Skin epidermis (tissue), 12 donors: ENCODE results near the gene ETS2.

Source experiments
- H3K27ac ChIP-seq, 21 experiments: fragments of 200-600 bp; sonication (generic) in 11 of 21; one replicate each; pipeline ENCODE4 v1.5.0; 2020; ENCODE audit warnings: mild to moderate bottlenecking in 3 of 21, inconsistent platforms in 2 of 21, moderate library complexity in 2 of 21
- H3K4me3 ChIP-seq, 7 experiments: fragments of 200-600 bp; sonication (generic) in 2 of 7; one replicate each; pipeline ENCODE4 v1.5.0; 2020; ENCODE audit warnings: inconsistent platforms in 2 of 7, mild to moderate bottlenecking in 2 of 7, moderate library complexity in 1 of 7

The ETS2 gene

DNA sequence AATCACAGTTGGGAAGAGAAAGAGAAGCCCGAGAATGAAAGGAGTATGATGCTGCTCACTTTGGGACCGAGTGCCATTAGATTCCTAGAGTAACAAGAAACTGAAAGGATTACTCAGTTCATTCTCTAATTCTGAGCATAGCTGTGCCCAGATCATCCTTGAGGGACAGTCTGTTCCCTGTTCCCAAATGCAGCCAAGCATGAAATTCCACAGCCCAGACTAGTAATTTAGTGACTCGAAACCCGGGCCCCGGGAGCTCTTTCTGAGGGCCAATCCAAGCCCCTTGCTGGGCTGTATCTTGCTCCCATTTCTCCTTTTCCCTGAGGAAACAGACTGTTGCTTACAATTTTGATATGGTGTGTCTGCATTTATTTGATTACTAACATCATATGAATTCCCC is 30.0 kb upstream of the ETS2 start:
- H3K27ac ChIP-seq: peak overlapping the region in 3 of 21 experiments; percentile 0 to 78 (median 21)
- H3K4me3 ChIP-seq: no peak overlapping the region

DNA sequence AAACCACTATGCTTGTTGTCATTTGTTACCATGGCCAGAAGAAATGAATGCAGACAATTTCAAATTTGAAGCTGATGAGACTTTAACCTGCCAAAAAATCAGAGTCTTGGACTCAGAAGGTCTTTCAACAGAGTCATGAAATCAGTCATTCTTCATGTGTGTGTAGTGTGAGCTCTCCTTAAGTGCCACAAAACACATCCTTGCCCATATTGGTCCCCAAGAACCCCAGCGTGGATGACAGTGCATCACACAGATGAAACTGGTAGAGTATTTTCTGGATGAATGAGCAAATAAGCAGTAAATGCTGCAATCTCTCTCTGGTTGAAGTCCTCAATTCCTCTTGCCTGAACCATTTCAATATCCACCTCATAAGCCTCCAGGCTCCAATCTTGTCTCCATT is 28.7 kb upstream of the ETS2 start:
- Histone ChIP-seq H3K4me3 (no peak overlapping the region), H3K27ac (no peak overlapping the region)

DNA sequence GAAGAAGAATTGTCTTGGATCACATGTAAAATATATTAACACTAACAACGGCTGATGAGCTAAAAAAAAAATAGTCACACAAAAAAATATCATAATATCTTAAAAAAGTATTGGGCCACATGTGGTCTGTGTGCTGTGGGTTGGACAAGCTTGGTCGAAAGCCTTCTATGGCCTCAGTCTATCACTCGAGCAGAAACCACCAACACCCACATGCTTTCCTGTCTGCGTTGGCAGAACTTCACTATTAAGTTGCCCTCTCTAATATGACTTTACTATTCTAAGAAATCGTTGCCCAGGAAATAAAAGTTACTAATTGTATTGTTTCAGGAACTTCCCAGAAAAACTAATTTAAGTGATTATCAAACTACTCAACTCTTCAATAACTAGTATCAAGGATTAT is 28.2 kb upstream of the ETS2 start:
- Histone ChIP-seq H3K4me3 (no peak overlapping the region), H3K27ac (no peak overlapping the region)

DNA sequence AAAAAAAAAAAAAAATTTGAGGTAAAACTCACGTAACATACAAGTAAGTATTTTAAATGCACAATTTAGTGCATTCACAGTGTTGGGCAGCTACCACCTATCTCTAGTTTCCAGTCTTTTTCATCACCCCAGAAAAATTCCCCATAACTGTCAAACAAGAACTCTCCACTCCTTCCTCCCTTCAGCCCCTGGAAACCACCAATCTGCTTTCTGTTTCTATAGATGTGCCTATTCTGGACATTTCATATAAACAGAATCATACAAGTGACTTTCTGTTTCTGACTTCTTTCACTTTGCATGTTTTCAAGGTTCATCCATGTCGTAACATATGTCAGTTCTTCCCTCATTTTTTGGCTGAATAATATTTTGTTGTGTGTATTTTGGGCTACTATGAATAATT is 24.9 kb upstream of the ETS2 start:
- no peak overlapping the region for H3K27ac ChIP-seq
- no peak overlapping the region for H3K4me3 ChIP-seq

DNA sequence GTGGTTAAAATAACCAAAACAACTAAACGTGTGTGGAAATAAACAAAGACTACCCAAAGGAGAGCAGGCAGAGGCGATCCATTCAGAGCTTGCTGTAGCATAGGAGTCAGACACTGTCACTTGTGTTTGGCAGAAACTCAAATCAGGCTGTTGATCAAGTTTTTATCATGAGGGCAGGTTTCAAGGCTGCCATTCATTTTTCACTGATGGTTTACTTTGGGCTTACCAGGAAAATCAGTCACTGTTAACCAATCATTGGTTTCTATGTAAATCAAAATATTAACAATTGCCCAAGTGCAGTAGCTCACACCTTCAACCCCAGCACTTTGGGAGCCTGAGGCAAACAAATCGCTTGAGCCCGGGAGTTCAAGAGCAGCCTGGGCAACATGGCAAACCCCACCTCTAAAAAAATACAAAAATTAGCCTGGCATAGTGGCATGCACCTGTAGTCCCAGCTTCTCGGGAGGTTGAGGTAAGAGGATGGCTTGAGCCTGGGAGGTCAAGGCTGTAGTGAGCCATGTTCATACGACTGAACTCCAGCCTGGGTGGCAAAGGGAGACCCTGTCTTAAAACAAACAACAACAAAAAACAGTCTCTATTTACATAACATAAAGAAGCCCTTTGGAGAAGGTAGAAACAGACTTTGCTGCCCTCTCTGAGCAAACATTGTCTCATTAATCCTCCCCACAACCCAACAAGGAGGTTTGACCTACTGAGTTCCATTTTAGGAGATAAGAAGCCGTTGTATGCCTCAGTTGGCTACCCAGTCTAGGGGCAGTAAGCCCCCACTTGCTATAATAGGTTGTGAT is 21.1 kb upstream of the ETS2 start:
- H3K4me3 ChIP-seq: no peak overlapping the region
- H3K27ac ChIP-seq: no peak overlapping the region

DNA sequence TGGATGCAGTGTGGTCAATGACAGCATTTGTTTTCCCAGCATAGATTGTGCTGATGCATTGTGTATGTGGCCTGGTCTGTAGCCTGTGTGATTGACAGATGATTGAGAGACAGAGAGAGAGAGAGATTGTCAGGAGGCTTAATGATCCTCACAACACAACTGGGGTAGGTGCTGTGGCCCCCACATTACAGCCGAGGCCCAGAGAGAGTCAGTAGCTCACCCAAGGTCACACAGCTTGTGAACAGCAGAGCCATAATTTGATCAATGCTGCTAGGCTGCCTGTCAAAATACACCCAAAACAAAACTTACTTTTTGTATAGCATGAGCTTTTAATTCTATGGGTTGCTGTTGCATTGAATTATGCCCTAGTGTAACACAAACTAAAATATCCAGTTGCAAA is 20.2 kb upstream of the ETS2 start:
- Histone ChIP-seq H3K27ac (no peak overlapping the region), H3K4me3 (no peak overlapping the region)

DNA sequence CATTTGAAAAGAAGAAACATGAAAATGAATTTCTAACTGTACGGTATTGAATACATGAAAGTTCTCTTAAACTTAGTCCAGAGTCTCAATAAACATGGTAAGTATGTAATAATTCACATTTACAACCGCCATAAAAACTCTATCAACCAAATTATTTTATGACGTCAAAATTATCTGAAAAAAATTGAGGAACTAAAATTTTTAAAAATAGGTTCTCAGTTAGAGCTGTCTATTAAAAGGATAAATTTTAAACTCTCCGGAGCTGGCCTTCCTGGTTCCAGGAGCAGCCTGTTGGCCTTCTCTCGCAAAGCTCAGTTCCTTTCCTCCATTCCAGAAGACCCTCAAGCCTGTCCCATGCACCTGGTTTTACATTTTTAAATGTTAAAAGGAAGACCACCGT is 18.7 kb upstream of the ETS2 start:
- Histone ChIP-seq H3K27ac (peak overlapping the region in 1 of 21 experiments; percentile 46), H3K4me3 (no peak overlapping the region)

DNA sequence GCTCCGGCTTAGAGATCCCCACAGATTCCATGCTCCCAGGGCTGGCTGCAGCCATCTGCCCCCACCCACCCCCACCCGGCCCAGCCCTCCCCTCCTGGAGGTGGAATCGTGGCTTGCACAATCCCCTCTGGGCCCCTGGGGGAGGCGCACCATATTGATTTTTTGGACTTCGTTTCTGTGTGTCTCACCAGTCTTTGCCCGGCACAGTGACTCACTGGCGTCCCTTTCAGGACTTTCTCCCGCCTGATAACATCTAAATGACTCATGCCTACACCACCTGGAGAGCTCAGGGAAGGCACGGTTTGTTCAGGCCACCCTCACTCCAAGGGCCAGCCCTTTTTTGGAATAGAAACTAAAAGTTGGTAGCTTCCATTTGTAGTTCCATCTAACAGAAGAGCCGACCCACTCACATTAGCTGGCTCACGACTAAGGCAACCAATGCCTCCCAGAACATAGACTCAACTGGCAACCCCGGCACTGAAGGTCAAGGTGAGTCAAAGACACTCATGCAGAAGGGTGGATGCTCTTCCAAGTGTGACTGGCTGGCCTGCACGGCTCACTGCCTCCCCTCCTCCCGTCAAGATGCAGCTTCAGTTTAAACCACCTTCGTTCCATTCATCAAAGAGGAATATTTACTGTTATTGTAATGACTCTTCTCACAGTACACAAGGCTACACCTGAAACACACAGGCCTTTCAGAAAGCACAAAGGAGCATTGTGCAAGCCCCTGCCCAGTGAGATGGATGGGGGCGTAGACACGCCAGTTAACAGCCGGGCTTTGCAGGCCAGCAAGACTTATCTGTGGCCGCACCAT is 18.1 kb upstream of the ETS2 start:
- peak overlapping the region in 5 of 21 experiments; percentile 17 to 46 (median 23) for H3K27ac ChIP-seq
- no peak overlapping the region for H3K4me3 ChIP-seq

DNA sequence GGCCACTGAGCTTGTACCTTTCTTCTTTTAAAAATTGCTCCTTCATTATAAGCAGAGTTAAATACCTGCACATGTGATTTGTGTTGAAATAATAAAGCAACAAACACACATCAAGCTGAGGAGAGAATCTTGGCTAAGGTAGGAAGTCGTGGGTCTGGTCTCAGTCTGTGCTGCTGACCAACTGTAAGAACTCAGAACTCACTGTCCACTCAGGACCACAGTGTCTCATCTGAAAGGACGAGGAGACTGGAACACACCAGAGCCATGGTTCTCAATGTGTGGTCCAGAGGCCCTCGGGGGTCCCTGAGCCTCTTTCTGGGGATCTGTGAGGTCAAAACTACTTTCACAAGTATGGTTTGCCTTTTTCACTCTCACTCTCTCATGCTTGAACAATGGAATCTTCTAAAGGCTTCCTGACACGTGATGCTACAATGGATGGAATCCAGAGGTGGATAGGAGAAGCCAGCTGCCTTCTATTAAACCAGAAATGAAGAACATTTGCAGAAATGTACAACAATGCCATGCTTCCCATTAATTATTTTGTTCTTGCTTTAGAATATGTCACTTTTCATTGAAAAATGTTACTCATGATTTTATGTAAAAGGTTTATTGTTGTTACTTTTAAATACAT is 17.3 kb upstream of the ETS2 start:
- Histone ChIP-seq H3K4me3 (no peak overlapping the region), H3K27ac (peak overlapping the region in 4 of 21 experiments; percentile 21 to 46 (median 26))

DNA sequence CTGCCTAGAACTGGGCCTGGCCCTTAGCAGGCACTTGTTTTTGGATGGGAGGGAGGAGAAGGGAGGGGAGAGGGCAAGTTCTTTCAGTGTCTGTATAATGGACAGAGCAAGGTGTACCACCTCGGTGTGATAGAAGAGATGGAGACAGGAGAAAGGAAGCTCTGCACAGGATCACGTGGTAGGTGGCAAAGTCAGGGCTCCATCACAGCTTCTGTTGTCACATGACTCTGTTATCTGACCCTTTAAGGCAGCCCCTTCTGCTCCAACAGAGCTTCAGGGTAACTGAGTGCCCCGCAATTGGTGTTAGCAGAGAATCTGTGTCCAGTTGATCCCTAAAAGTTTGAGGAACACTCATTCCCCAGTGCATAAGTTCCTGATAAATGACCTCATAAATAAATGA is 16.5 kb upstream of the ETS2 start:
- Histone ChIP-seq H3K27ac (no peak overlapping the region), H3K4me3 (no peak overlapping the region)

DNA sequence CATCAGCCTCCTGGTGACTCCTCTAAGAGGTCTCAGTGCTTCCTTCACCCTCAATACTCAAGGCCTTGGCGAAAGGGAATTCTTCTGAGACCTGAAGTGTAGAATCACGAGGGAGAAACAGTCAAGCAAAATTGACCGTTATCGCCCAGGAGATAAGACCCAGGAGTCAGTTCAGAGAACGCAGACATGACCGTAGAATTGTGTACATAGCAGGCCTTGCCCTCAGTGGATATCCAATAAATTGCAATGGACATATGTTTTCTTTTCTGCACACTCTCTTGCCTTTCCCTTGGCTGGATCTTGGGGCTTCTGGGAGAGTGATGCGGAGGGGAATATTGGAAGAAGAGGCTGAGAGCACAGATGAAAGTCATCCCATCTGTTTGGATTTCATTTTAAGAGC is 15.7 kb upstream of the ETS2 start:
- Histone ChIP-seq H3K4me3 (no peak overlapping the region), H3K27ac (no peak overlapping the region)

DNA sequence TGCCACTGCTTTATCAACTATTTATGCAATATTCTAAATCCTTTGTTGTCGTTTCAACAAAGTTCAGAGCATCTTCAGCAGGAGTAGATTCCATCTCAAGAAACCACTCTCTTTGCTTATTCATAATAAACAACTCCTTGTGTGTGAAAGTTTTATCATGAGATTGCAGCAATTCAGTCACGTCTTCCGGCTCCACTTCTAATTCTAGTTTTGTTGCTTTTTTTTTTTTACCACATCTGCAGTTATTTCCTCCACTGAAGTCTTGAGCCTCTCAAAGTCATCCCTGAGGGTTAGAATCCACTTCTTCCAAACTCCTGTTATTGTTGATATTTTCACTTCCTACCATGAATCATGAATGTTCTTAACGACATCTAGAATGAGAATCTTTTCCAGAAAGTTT is 14.8 kb upstream of the ETS2 start:
- no peak overlapping the region for H3K4me3 ChIP-seq
- H3K27ac ChIP-seq: no peak overlapping the region

DNA sequence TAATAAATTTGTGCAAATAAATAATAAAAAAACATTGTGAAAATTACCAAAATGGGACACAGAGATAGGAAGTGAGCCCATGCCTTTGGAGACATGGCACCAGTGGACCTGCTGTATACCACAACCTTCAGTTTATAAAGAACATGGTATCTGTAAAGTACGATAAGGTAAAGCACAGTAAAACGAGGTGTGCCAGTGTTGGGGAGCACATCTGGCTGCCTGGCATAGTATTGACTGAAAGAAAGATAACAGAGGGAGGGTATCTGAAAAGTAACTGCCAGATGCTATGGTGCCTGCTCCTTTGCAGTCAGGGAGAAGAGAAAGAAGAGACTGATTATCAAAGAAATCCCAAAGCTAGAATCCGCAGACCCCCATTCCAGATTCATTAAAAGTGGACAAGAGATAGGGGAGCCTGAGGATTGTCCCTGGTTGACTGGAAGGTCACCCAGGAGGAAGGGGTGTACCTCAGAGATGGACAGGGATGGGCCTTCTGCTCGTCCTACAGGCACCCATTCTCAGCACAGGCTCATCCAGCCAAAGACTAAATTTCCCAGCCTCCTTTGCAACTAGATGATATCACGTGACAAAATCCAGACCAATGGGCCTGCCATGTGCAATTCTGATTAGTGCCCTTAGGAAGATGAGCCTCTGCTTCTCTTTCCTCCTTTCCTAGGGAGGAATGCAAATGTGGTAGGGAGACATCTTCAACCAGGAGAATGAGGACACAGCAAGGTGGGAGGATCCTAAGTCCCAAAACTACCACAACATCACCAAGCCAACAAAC is 12.9 kb upstream of the ETS2 start:
- Histone ChIP-seq H3K27ac (no peak overlapping the region), H3K4me3 (no peak overlapping the region)

DNA sequence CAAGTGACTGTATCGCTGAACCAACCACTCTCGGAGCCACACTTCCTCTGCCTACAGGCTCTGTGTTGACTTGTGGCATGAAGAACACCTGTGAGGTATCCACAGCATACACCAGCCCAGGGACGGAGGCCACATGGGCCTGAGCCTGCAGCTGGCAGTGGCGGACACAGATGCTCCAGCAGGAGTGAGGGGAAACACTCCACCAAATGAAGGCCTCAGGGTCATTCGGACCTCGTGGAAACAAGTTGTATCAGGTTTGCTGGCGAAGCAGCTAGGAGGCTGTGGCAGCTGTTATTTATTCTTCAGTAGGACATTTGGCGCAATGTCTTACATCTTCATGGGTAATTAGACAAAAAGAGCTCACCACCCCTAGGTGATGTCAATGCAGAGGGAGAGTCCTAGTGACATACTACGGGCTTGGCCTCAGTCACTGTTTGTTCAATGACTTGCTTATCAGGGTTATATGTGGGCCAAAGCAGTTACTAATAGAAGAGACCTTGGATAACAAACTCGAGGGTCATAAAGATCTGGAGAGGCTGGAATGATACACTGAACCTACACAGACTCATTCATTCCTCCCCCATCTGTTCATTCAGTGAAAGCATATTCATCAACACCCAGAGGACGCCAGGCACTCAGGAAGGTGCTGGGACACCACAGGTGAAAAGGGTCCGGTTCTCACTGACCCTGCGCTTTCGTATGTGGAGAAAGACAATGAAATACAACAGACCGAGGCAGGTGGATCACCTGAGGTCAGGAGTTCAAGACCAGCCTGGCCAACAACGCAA is 11.6 kb upstream of the ETS2 start:
- Histone ChIP-seq H3K27ac (no peak overlapping the region), H3K4me3 (no peak overlapping the region)

DNA sequence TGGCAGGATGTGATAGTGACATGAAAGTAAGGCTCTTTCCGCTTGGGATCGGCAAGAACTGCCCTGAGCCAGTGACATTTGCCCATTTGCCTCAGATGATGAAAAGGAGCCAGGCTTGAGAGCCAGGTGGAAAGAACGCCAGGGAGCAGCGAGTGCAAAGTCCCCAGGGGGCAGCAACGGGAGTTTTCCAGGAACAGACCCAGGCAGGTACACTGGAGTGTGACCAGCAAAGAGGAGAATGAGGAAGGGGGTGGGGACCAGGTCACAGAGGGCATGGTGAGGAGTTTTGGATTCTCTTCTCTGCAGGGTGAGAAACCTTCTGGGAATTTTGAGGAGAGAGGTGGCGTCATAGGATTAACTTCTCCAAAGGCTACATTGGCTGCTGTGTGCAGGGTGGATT is 10.8 kb upstream of the ETS2 start:
- Histone ChIP-seq H3K27ac (no peak overlapping the region), H3K4me3 (no peak overlapping the region)

DNA sequence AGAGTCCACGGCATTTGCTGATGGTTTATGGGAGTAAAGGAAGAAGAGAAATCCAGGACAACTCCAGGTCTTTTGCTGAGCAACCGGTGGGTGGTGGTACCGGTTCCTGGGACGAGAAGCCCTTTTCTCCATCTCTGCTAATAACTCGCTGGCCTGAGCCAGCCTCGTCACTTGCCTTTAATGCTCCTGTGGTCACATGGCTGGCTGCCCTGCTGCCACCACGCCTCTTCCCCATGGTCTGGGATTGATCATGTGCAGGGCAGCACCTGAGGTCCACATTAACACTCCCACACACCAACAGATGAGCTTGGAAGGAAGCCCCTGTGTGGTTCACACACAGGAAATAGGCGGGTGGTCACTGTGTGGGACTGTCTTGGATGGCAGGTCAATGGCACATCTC is 10.3 kb upstream of the ETS2 start:
- no peak overlapping the region for H3K4me3 ChIP-seq
- H3K27ac ChIP-seq: no peak overlapping the region

DNA sequence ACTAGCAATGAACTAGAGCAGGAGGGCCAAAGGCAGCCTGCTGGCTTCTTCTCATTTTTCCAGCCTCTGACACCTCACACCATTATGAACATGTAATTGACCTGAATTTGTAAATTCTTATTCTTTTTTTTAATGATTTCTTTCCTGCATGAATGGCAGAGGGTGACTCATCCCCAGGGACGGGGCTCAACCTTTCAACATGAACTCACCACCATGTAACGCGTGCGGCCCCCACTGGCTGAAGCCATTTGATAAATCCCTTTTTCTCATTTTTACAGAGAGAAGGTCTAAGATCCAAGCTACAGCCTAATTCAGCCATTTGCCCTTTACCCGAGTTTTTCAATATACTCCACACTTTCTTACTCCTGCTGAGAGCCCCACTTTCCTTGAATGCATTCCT is 9.3 kb upstream of the ETS2 start:
- Histone ChIP-seq H3K27ac (no peak overlapping the region), H3K4me3 (no peak overlapping the region)

DNA sequence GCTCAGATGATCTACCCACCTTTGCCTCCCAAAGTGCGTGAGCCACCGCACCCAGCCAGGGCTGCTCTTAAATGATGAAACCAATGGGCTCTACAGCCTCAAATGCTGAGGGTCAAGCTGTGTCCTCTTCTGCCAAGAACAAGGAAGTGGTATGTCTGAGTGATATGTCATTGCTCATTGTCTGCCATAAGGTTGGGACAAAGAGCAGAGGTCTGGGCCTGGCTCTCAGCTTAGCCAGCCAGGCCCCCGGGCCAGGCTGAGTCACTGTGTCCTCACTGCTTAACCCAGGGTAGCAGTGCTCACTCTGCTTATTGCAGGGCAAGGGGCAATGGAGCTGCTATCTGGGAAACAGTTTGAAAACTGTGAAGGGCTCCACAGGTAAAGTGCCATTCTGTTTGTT is 8.3 kb upstream of the ETS2 start:
- H3K27ac ChIP-seq: no peak overlapping the region

DNA sequence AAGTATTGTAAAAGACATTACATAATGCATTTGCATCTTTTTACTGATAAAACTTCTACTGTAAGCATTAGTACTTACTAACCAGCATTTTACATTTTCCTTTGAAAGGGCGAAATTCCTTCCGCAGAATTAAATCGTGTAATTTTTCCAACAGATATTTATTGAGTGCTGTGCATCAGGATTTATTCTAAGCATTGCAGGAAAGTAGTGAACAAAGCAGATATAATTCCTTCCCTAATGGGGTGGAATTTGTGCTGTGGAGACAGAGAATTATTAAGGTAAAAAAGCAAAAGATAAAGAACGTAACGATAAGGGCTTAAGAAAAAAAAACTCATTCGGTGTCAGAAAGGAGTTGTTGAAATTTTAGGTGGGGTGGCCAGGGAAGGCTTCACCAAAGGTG is 7.6 kb upstream of the ETS2 start:
- Histone ChIP-seq H3K4me3 (no peak overlapping the region), H3K27ac (no peak overlapping the region)

More for the DNA sequence above, 8.3 kb upstream of the ETS2 start:
- no peak overlapping the region for H3K4me3 ChIP-seq
